H1 (cell line): ENCODE data around the gene OR5W2. TPM values are rescaled to one million over a fixed set of nuclear protein-coding genes. Genes with fewer than 3 reads are reported as not detected.
A peak's percentile ranks its signal among the peaks of the same experiment; 100 is the strongest.

Experiments
- CTCF ChIA-PET: fragments of 300-600 bp; sonication (Branson Sonifier 250); formaldehyde crosslinking; loops from one replicate; lab custom pipeline; 2021; ENCODE audit not compliant: partially characterized antibody; lab: Charles Lee
- POLR2A ChIA-PET: fragments of 300-600 bp; sonication (Branson Sonifier 250); formaldehyde crosslinking; loops from one replicate; lab custom pipeline; 2021; ENCODE audit warnings: inconsistent platforms; ENCODE audit not compliant: partially characterized antibody; lab: Charles Lee
- DNase-seq, 2 experiments: peaks; one replicate each; pipeline versions ENCODE4 v3.0.0 to v3.0.0-alpha.2; 2010 to 2022; ENCODE audit warnings: low spot score in 2 of 2, low read depth in 1 of 2, mixed read lengths in 1 of 2
- FAIRE-seq: peaks from 2 replicates; lab custom pipeline; 2011; peaks lifted over from hg19 to GRCh38; lab: Jason Lieb, UNC
- H2AFZ ChIP-seq: 2 replicates; pipeline ENCODE4 v1.8.1; 2012; ENCODE audit warnings: low read length, inconsistent platforms
- H2AK5ac ChIP-seq: 2 replicates; pipeline ENCODE4 v1.6.1; 2013; ENCODE audit warnings: low read depth, low read length
- H2BK120ac ChIP-seq: replicated peaks from 2 replicates; pipeline ENCODE3; 2013; ENCODE audit warnings: low read depth, low read length, inconsistent platforms
- H2BK12ac ChIP-seq: 2 replicates; pipeline ENCODE4 v1.6.1; 2013; ENCODE audit warnings: low read depth, low read length
- H2BK15ac ChIP-seq: 2 replicates; pipeline ENCODE4 v1.6.1; 2013; ENCODE audit warnings: low read length
- H2BK20ac ChIP-seq: 2 replicates; pipeline ENCODE4 v1.6.1; 2013; ENCODE audit warnings: low read length
- H2BK5ac ChIP-seq: 2 replicates; pipeline ENCODE4 v1.6.1; 2013; ENCODE audit warnings: low read depth, low read length
- H3K14ac ChIP-seq: 2 replicates; pipeline ENCODE4 v1.6.1; 2013; ENCODE audit warnings: inconsistent platforms; ENCODE audit not compliant: insufficient read length
- H3K18ac ChIP-seq: 2 replicates; pipeline ENCODE4 v1.6.1; 2013; ENCODE audit warnings: low read length; ENCODE audit errors: extremely low read depth
- H3K23ac ChIP-seq: 2 replicates; pipeline ENCODE4 v1.6.1; 2013; ENCODE audit warnings: inconsistent platforms; ENCODE audit not compliant: insufficient read length
- H3K23me2 ChIP-seq: 2 replicates; pipeline ENCODE4 v1.6.1; 2013; ENCODE audit warnings: low read depth, low read length
- H3K27ac ChIP-seq: 2 replicates; pipeline ENCODE4 v1.6.1; 2011; ENCODE audit warnings: low read depth, low read length, inconsistent platforms
- H3K27me3 ChIP-seq, 4 experiments: replicated peaks in 1 of 4; 1 replicate in 1 of 4; 2 replicates in 3 of 4; pipeline versions ENCODE4 v1.6.1 to v1.8.1; 2011 to 2013; ENCODE audit warnings: low read length in 3 of 4, mild to moderate bottlenecking in 3 of 4, inconsistent platforms in 2 of 4, mixed read lengths in 2 of 4, moderate library complexity in 1 of 4; ENCODE audit not compliant: control insufficient read depth in 3 of 4, insufficient read depth in 3 of 4; ENCODE audit errors: extremely low read depth in 1 of 4
- H3K36me3 ChIP-seq, 4 experiments: 2 replicates each; pipeline versions ENCODE4 v1.6.1 to v1.8.1; 2011 to 2013; ENCODE audit warnings: mild to moderate bottlenecking in 4 of 4, low read length in 3 of 4, moderate library complexity in 2 of 4, control low read depth in 1 of 4, inconsistent platforms in 1 of 4; ENCODE audit not compliant: insufficient read depth in 4 of 4, control insufficient read depth in 2 of 4
- H3K4ac ChIP-seq: replicated peaks from 2 replicates; pipeline ENCODE3; 2013; ENCODE audit warnings: low read length, low read depth, mixed read lengths, inconsistent platforms; ENCODE audit not compliant: insufficient read length
- H3K4me1 ChIP-seq, 4 experiments: replicated peaks in 1 of 4; 1 replicate in 1 of 4; 2 replicates in 3 of 4; pipeline versions ENCODE4 v1.6.1 to v1.8.1; 2011 to 2013; ENCODE audit warnings: low read length in 3 of 4, inconsistent platforms in 2 of 4, mixed read lengths in 1 of 4; ENCODE audit not compliant: insufficient read depth in 4 of 4, control insufficient read depth in 3 of 4
- H3K4me2 ChIP-seq, 2 experiments: 2 replicates each; pipeline versions ENCODE4 v1.6.1 to v1.8.1; 2011 to 2013; ENCODE audit warnings: low read depth in 2 of 2, low read length in 2 of 2, control low read depth in 1 of 2, inconsistent platforms in 1 of 2, mild to moderate bottlenecking in 1 of 2; ENCODE audit not compliant: insufficient read depth in 1 of 2
- H3K4me3 ChIP-seq, 4 experiments: fragments of 200-600, 300-600 bp in 1 of 4; sonication (generic), shearing (Covaris generic), sonication (Bioruptor Twin) in 1 of 4; 2 replicates each; pipeline versions ENCODE4 v1.5.1 to v1.8.1; 2011 to 2016; ENCODE audit warnings: low read length in 4 of 4, low read depth in 3 of 4, control low read depth in 2 of 4, inconsistent platforms in 2 of 4, mild to moderate bottlenecking in 2 of 4, mixed read lengths in 1 of 4, moderate library complexity in 1 of 4; ENCODE audit not compliant: insufficient read depth in 2 of 4; ENCODE audit errors: extremely low read depth in 1 of 4
- H3K56ac ChIP-seq: replicated peaks from 2 replicates; pipeline ENCODE3; 2013; ENCODE audit warnings: low read depth, mild to moderate bottlenecking, mixed read lengths, low read length, inconsistent platforms; ENCODE audit not compliant: insufficient read length
- H3K79me1 ChIP-seq: 2 replicates; pipeline ENCODE4 v1.6.1; 2013; ENCODE audit warnings: low read depth, low read length, control low read depth
- H3K79me2 ChIP-seq, 2 experiments: 2 replicates each; pipeline versions ENCODE4 v1.6.1 to v1.8.1; 2012 to 2013; ENCODE audit warnings: low read length in 2 of 2, mild to moderate bottlenecking in 2 of 2, inconsistent platforms in 1 of 2; ENCODE audit not compliant: insufficient read depth in 2 of 2, control insufficient read depth in 1 of 2
- H3K9ac ChIP-seq, 4 experiments: replicated peaks in 1 of 4; 1 replicate in 1 of 4; 2 replicates in 3 of 4; pipeline versions ENCODE4 v1.6.1 to v1.8.1; 2011 to 2013; ENCODE audit warnings: low read depth in 3 of 4, low read length in 3 of 4, control low read depth in 2 of 4, mild to moderate bottlenecking in 2 of 4, moderate library complexity in 2 of 4, inconsistent platforms in 1 of 4; ENCODE audit errors: extremely low read depth in 1 of 4
- H3K9me3 ChIP-seq, 2 experiments: 2 replicates each; pipeline versions ENCODE4 v1.6.1 to v1.8.1; 2012 to 2013; ENCODE audit warnings: mild to moderate bottlenecking in 2 of 2, moderate library complexity in 2 of 2, control low read depth in 1 of 2, inconsistent platforms in 1 of 2, low read depth in 1 of 2, low read length in 1 of 2, mixed read lengths in 1 of 2; ENCODE audit not compliant: insufficient read depth in 2 of 2
- H4K20me1 ChIP-seq, 2 experiments: replicated peaks in 1 of 2; 2 replicates each; pipeline versions ENCODE3 to v1.8.1; 2011 to 2013; ENCODE audit warnings: inconsistent platforms in 2 of 2, low read length in 2 of 2, mild to moderate bottlenecking in 1 of 2; ENCODE audit not compliant: insufficient read depth in 2 of 2, control insufficient read depth in 1 of 2
- H4K5ac ChIP-seq: 2 replicates; pipeline ENCODE4 v1.6.1; 2013; ENCODE audit warnings: low read length, low read depth, mixed read lengths, inconsistent platforms; ENCODE audit not compliant: insufficient read length
- H4K8ac ChIP-seq: 2 replicates; pipeline ENCODE4 v1.8.0; 2013; ENCODE audit warnings: mild to moderate bottlenecking, moderate library complexity, low read length, inconsistent platforms; ENCODE audit not compliant: insufficient read depth; ENCODE audit errors: extremely low read depth
- H4K91ac ChIP-seq: replicated peaks from 2 replicates; pipeline ENCODE3; 2013; ENCODE audit warnings: low read length, mixed read lengths, inconsistent platforms; ENCODE audit not compliant: insufficient read length
- CTCF ChIP-seq, 3 experiments: IDR thresholded peaks; 1 replicate in 2 of 3; 2 replicates in 1 of 3; pipeline versions ENCODE4 v1.5.1 to v1.6.1; 2011; ENCODE audit warnings: low read length in 3 of 3, mild to moderate bottlenecking in 3 of 3, inconsistent platforms in 2 of 3, low read depth in 1 of 3, moderate library complexity in 1 of 3; ENCODE audit not compliant: insufficient read depth in 1 of 3; ENCODE audit errors: control extremely low read depth in 1 of 3
- POLR2AphosphoS5 ChIP-seq: IDR thresholded peaks from 2 replicates; pipeline ENCODE4 v1.6.1; 2011; ENCODE audit warnings: low read depth, low read length
- RAD21 ChIP-seq, 2 experiments: IDR thresholded peaks in 1 of 2; conservative IDR thresholded peaks in 1 of 2; 2 replicates each; pipeline ENCODE4 v1.6.1; 2011; ENCODE audit warnings: low read depth in 2 of 2, low read length in 2 of 2, improper control_type of control experiment in 1 of 2, inconsistent platforms in 1 of 2, mild to moderate bottlenecking in 1 of 2, moderate library complexity in 1 of 2
- WGBS, 2 experiments: shearing (Covaris generic) in 1 of 2; methylation state at CpG; one replicate each; pipeline versions ENCODE4 v1.1.6 to v1.1.7; 2013 to 2015; ENCODE audit warnings: low lambda C conversion rate in 2 of 2, mixed read lengths in 2 of 2, inconsistent platforms in 1 of 2, low coverage in 1 of 2, missing lambda C conversion rate in 1 of 2; ENCODE audit not compliant: insufficient replicate concordance in 2 of 2, insufficient coverage in 1 of 2, insufficient read length in 1 of 2; ENCODE audit errors: extremely low coverage in 1 of 2, missing lambda C conversion rate in 1 of 2; 5-methylcytosine and 5-hydroxymethylcytosine counted together
- polyA plus RNA-seq, 7 experiments: library from polyadenylated mRNA; depleted of rRNA in 3 of 7; stranded (reverse) in 5 of 7; unstranded in 2 of 7; fragments of >200 nt in 5 of 7; fragments of 200-250 nt in 2 of 7; gene quantifications; 1 replicate in 5 of 7; 2 replicates in 1 of 7; 4 replicates in 1 of 7; pipeline versions ENCODE4 v1.2.1 to v1.2.3, GENCODE V29; 2011 to 2013; ENCODE audit warnings: missing spikeins in 2 of 7, mixed read lengths in 2 of 7
- total RNA-seq: library from RNA; stranded (reverse); fragmentation: NEBNext Ultra II Directional; extraction: Animal tissue kit (Norgen Biotek cat#: 25700); gene quantifications from 2 replicates; pipeline ENCODE4 v1.2.1, GENCODE V29; 2021

OR5W2 gene
- total and polyA plus RNA-seq, 2 of the 8 experiments (the other 6 are each of a cell fraction or from before 2014, with no cell fraction given): not detected

GRCh38 chr11:55942785-55943392 lies 28.5 kb upstream of the OR5W2 start:
- WGBS, 2 experiments: 13% methylated on average over 3 of the region's 3 CpGs; no CpG with 5 or more reads in 1 of the 2 experiments
- Histone ChIP-seq H3K4me1 (peaks cover 0 to 3% (median 0%) of the 10 kb centered on the region in 4 experiments; a peak in 1 of 7 replicates), H3K23me2 (no peaks in the 10 kb centered on the region), H3K56ac (no peak overlapping the region), H3K79me2 (no peaks in the 10 kb centered on the region), H3K4me3 (no peak overlapping the region), H2BK120ac (no peak overlapping the region), H3K14ac (no peak overlapping the region), H3K4ac (no peak overlapping the region), H4K91ac (no peak overlapping the region), H2BK15ac (no peak overlapping the region), H2AFZ (no peak overlapping the region), H3K9ac (no peak overlapping the region), H2BK12ac (no peak overlapping the region), H3K27ac (no peak overlapping the region), H4K8ac (no peak overlapping the region), H3K4me2 (no peak overlapping the region), H4K5ac (no peak overlapping the region), H4K20me1 (no peaks in the 10 kb centered on the region), H3K23ac (no peak overlapping the region), H3K27me3 (no peaks in the 10 kb centered on the region), H2BK5ac (no peak overlapping the region), H2BK20ac (no peak overlapping the region), H3K79me1 (no peaks in the 10 kb centered on the region), H2AK5ac (no peak overlapping the region), H3K36me3 (no peaks in the 10 kb centered on the region), H3K9me3 (0 out of 4 replicates have a peak, but pooled peaks cover 0 to 3% of the 10 kb centered on the region in 2 experiments), H3K18ac (no peak overlapping the region)
- FAIRE-seq (peak; percentile 68), DNase-seq (no peak)
- ChIA-PET POLR2A (no interaction called here), CTCF (interaction anchor here (0.7 kb wide), 1 partner anchor 1307 kb away, joined by 3 read pairs; no protein-coding TSS in a partner anchor)
- TF ChIP-seq RAD21 (IDR thresholded peaks at IDR 0.05 in 1 of 2, conservative IDR thresholded peaks at IDR 0.05 in 1 of 2; ENCODE audit: low read depth in 2 of 2, low read length in 2 of 2) (peak; percentile 83 to 85), POLR2AphosphoS5 (no peak), CTCF (IDR thresholded peaks at IDR 0.05; ENCODE audit: control extremely low read depth in 1 of 3, insufficient read depth in 1 of 3, low read depth in 1 of 3, low read length in 3 of 3) (peak in 2 of 3 experiments; percentile 40 to 44; a peak in 2 of 4 replicates)
